GM12878 (cell line): ENCODE data around the gene HMCN2. TPM values are rescaled to one million over a fixed set of nuclear protein-coding genes. Genes with fewer than 3 reads are reported as not detected.

Experiments used
- ATAC-seq: fragments of 200-7000 bp; cut with Tn5 transposase; 3 replicates; pipeline ENCODE4 v1.9.1; 2020; ENCODE audit warnings: mild to moderate bottlenecking, moderate library complexity
- BruUV-seq: library from RNA; stranded (reverse); fragments of 400-500 nt; replicated peaks from 2 replicates; lab custom pipeline; 2021; lab: Mats Ljungman, UMichigan
- CTCF ChIA-PET: fragments of 300-600 bp; sonication (Branson Sonifier 250); formaldehyde crosslinking; extraction: SDS; loops from one replicate; lab custom pipeline; 2021; ENCODE audit warnings: inconsistent platforms; lab: Yijun Ruan, JAX
- POLR2A ChIA-PET: fragments of 350-600 bp; formaldehyde crosslinking; extraction: SDS; loops from one replicate; lab custom pipeline; 2021; ENCODE audit warnings: inconsistent platforms; lab: Charles Lee
- RAD21 ChIA-PET: fragments of 300-600 bp; sonication (Branson Sonifier 250); formaldehyde crosslinking; loops from one replicate; lab custom pipeline; 2023; ENCODE audit warnings: antibody characterized with exemption; ENCODE audit not compliant: unreplicated experiment; lab: Charles Lee
- SMC1A ChIA-PET: fragments of 300-600 bp; sonication (Branson Sonifier 250); formaldehyde crosslinking; loops from one replicate; lab custom pipeline; 2023; ENCODE audit not compliant: unreplicated experiment, uncharacterized antibody; lab: Charles Lee
- DNase-seq: peaks from one replicate; pipeline ENCODE4 v3.0.0-alpha.2; 2011; ENCODE audit warnings: low read depth, low spot score
- FAIRE-seq: peaks from 3 replicates; lab custom pipeline; 2011; peaks lifted over from hg19 to GRCh38; lab: Jason Lieb, UNC
- H2AFZ ChIP-seq: 2 replicates; pipeline ENCODE4 v1.6.0; 2011; ENCODE audit warnings: low read depth, low read length, control low read depth; ENCODE audit not compliant: control insufficient read depth
- H3K27ac ChIP-seq: 2 replicates; pipeline ENCODE4 v1.5.1; 2011; ENCODE audit warnings: control low read depth; ENCODE audit not compliant: control insufficient read depth, insufficient read depth
- H3K27me3 ChIP-seq, 2 experiments: replicated peaks in 1 of 2; 2 replicates each; pipeline versions ENCODE4 v1.6.0 to v1.6.1; 2011; ENCODE audit warnings: low read length in 1 of 2; ENCODE audit not compliant: control insufficient read depth in 2 of 2, insufficient read depth in 2 of 2
- H3K36me3 ChIP-seq, 2 experiments: 2 replicates each; pipeline ENCODE4 v1.5.1; 2011; ENCODE audit warnings: low read length in 1 of 2; ENCODE audit not compliant: control insufficient read depth in 2 of 2, insufficient read depth in 2 of 2
- H3K4me1 ChIP-seq: 2 replicates; pipeline ENCODE4 v1.6.1; 2011; ENCODE audit warnings: mild to moderate bottlenecking, low read length, moderate library complexity, mixed read lengths; ENCODE audit not compliant: control insufficient read depth, insufficient read depth
- H3K4me2 ChIP-seq: 2 replicates; pipeline ENCODE4 v1.6.0; 2011; ENCODE audit warnings: control low read depth; ENCODE audit not compliant: control insufficient read depth, insufficient read depth
- H3K4me3 ChIP-seq: fragments of 200-600 bp; sonication (generic); 2 replicates; pipeline ENCODE4 v1.5.1; 2016
- H3K79me2 ChIP-seq: 2 replicates; pipeline ENCODE4 v1.6.0; 2011; ENCODE audit warnings: low read length; ENCODE audit not compliant: control insufficient read depth, insufficient read depth
- H3K9ac ChIP-seq: 2 replicates; pipeline ENCODE4 v1.8.0; 2011; ENCODE audit warnings: low read length, control low read depth, mixed read lengths; ENCODE audit not compliant: control insufficient read depth, insufficient read depth
- H3K9me3 ChIP-seq: replicated peaks from 3 replicates; pipeline ENCODE4 v1.5.1; 2011; ENCODE audit warnings: mild to moderate bottlenecking, low read length; ENCODE audit not compliant: control insufficient read depth, insufficient read depth
- H4K20me1 ChIP-seq: 2 replicates; pipeline ENCODE4 v1.6.0; 2011; ENCODE audit not compliant: control insufficient read depth, insufficient read depth
- BHLHE40 ChIP-seq, 2 experiments: fragments of 450-650 bp in 1 of 2; IDR thresholded peaks; 2 replicates each; pipeline ENCODE4 v1.6.1; 2011 to 2017; ENCODE audit warnings: low read depth in 2 of 2, borderline replicate concordance in 1 of 2, improper control_type of control experiment in 1 of 2, low read length in 1 of 2, mild to moderate bottlenecking in 1 of 2
- CBFB ChIP-seq: IDR thresholded peaks from 2 replicates; pipeline ENCODE4 v1.6.1; 2016; ENCODE audit warnings: antibody characterized with exemption, low read depth
- ESRRA ChIP-seq: IDR thresholded peaks from 2 replicates; pipeline ENCODE4 v1.6.1; 2012; ENCODE audit warnings: mild to moderate bottlenecking, low read length, improper control_type of control experiment
- ETV6 ChIP-seq, 2 experiments: fragments of 450-650 bp in 1 of 2; IDR thresholded peaks in 1 of 2; conservative IDR thresholded peaks in 1 of 2; 2 replicates each; pipeline ENCODE4 v1.6.1; 2014; ENCODE audit warnings: antibody characterized with exemption in 1 of 2, borderline replicate concordance in 1 of 2, low read depth in 1 of 2, mild to moderate bottlenecking in 1 of 2, moderate library complexity in 1 of 2
- PAX8 ChIP-seq: fragments of 450-650 bp; IDR thresholded peaks from 2 replicates; pipeline ENCODE4 v1.6.1; 2017; ENCODE audit warnings: mild to moderate bottlenecking, moderate library complexity
- SP1 ChIP-seq: IDR thresholded peaks from one replicate; pipeline ENCODE4 v1.6.1; 2011; ENCODE audit warnings: low read depth, low read length
- TBL1XR1 ChIP-seq: IDR thresholded peaks from 2 replicates; pipeline ENCODE4 v1.6.1; 2012; ENCODE audit warnings: low read depth, low read length, improper control_type of control experiment
- WGBS: methylation state at CpG from one replicate; pipeline ENCODE4 v1.1.6; 2016; ENCODE audit warnings: low lambda C conversion rate; ENCODE audit not compliant: insufficient replicate concordance, insufficient coverage; ENCODE audit errors: missing lambda C conversion rate; 5-methylcytosine and 5-hydroxymethylcytosine counted together
- in situ Hi-C: fragments of 300-500 bp; cut with MboI; formaldehyde crosslinking; loops from 9 replicates; pipeline ENCODE4 v1.14.3; 2018; ENCODE audit warnings: mixed read lengths
- intact Hi-C: fragments of 100-400 bp; cut with micrococcal nuclease; formaldehyde crosslinking; loops from one replicate; pipeline ENCODE4 v1.14.2; 2022; ENCODE audit not compliant: unreplicated experiment
- polyA plus RNA-seq, 11 experiments: library from polyadenylated mRNA; depleted of rRNA in 4 of 11; unstranded in 6 of 11; stranded (reverse) in 5 of 11; fragments of >200 nt; fragmentation: Nextera tagmentation in 4 of 11; fragmentation: Illumina TruSeq in 1 of 11; extraction: Ambion mirVana in 4 of 11; extraction: Trizol in 1 of 11; gene quantifications; 1 replicate in 1 of 11; 2 replicates in 10 of 11; pipeline versions ENCODE4 v1.2.1 to v1.2.3, GENCODE V29; 2011 to 2016; ENCODE audit warnings: inconsistent platforms in 2 of 11, missing spikeins in 2 of 11, low read depth in 1 of 11
- total RNA-seq, 4 experiments: library from RNA; depleted of rRNA in 3 of 4; stranded (reverse); fragments of >200 nt in 3 of 4; fragmentation: Illumina TruSeq in 1 of 4; extraction: Trizol in 1 of 4; gene quantifications; 2 replicates each; pipeline versions ENCODE4 v1.2.1 to v1.2.3, GENCODE V29; 2013 to 2021
- TF ChIP-seq, protein P1 (sequence below): fragments of 450-650 bp; IDR thresholded peaks from 2 replicates; pipeline ENCODE4 v1.6.1; 2017; ENCODE audit warnings: mild to moderate bottlenecking, moderate library complexity

HMCN2 gene
- total and polyA plus RNA-seq, 10 of the 15 experiments (the other 5 are each of a cell fraction or from before 2014, with no cell fraction given): 0.04 TPM; not detected in 9

DNA sequence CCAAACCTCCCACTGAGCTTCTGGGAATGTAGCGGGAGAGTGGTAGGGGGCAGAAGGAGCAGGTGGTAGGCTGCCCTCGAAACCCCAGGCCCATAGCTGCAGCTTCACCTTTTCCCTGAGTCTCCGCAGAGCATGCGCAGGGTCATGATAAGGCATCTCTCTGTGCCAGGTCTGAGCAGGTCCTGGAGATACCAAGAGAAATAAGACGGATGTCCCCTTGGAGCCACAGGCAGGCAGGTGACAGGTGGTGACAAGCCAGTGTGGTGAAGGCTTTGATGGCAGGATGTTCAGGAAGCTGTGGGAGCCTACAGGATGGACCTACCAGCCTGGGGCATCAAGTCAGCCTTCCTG, 68.1 kb downstream of the HMCN2 start (continued):
- TF ChIP-seq, protein P1, sequence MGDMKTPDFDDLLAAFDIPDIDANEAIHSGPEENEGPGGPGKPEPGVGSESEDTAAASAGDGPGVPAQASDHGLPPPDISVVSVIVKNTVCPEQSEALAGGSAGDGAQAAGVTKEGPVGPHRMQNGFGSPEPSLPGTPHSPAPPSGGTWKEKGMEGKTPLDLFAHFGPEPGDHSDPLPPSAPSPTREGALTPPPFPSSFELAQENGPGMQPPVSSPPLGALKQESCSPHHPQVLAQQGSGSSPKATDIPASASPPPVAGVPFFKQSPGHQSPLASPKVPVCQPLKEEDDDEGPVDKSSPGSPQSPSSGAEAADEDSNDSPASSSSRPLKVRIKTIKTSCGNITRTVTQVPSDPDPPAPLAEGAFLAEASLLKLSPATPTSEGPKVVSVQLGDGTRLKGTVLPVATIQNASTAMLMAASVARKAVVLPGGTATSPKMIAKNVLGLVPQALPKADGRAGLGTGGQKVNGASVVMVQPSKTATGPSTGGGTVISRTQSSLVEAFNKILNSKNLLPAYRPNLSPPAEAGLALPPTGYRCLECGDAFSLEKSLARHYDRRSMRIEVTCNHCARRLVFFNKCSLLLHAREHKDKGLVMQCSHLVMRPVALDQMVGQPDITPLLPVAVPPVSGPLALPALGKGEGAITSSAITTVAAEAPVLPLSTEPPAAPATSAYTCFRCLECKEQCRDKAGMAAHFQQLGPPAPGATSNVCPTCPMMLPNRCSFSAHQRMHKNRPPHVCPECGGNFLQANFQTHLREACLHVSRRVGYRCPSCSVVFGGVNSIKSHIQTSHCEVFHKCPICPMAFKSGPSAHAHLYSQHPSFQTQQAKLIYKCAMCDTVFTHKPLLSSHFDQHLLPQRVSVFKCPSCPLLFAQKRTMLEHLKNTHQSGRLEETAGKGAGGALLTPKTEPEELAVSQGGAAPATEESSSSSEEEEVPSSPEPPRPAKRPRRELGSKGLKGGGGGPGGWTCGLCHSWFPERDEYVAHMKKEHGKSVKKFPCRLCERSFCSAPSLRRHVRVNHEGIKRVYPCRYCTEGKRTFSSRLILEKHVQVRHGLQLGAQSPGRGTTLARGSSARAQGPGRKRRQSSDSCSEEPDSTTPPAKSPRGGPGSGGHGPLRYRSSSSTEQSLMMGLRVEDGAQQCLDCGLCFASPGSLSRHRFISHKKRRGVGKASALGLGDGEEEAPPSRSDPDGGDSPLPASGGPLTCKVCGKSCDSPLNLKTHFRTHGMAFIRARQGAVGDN: no peak
- TF ChIP-seq SP1 (no peak), TBL1XR1 (no peak), ETV6 (conservative IDR thresholded peaks at IDR 0.05 in 1 of 2, IDR thresholded peaks at IDR 0.05 in 1 of 2; ENCODE audit: borderline replicate concordance in 1 of 2, low read depth in 1 of 2) (no peak), ESRRA (no peak), BHLHE40 (IDR thresholded peaks at IDR 0.05; ENCODE audit: borderline replicate concordance in 1 of 2, low read depth in 2 of 2, low read length in 1 of 2) (no peak)

DNA sequence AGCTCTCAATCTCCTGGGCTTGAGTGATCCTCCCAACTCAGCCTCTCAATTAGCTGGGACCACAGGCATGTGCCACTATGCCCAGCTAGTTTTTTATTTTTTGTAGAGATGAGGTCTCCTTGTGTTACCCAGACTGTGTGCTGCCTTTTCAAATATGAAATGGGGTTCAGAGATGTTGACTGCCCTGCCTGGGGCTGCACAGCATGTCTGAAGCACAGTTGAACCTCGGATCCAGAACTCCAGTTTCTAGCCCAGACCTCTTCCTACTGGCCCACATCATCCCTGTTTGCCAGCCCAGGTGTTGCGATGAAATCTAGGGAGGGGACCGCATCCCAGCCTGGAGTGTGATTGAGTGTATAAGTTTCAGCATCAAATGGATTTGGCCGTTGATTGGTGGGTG, 69.4 kb downstream of the HMCN2 start:
- WGBS: 29% methylated on average over 4 of the region's 4 CpGs
- Histone ChIP-seq H3K4me1 (no peaks in the 10 kb centered on the region), H3K9me3 (no peaks in the 10 kb centered on the region), H3K36me3 (no peaks in the 10 kb centered on the region), H3K4me2 (no peak overlapping the region), H4K20me1 (no peaks in the 10 kb centered on the region), H3K27ac (no peak overlapping the region), H3K79me2 (no peaks in the 10 kb centered on the region), H3K4me3 (no peak overlapping the region), H3K9ac (no peak overlapping the region), H2AFZ (no peak overlapping the region), H3K27me3 (no peaks in the 10 kb centered on the region; a peak in 1 of 4 replicates)
- intact Hi-C loops (no loop called here), in situ Hi-C loops (no loop called here)
- SMC1A ChIA-PET: no interaction called here
- FAIRE-seq (no peak), DNase-seq (no peak), ATAC-seq (no peak)
- no TSS peak for BruUV-seq
- RAD21 ChIA-PET: no interaction called here
- CTCF ChIA-PET: interaction anchor here (1.1 kb wide), 1 partner anchor 9 kb away, joined by 3 read pairs; no protein-coding TSS in a partner anchor
- TF ChIP-seq CBFB: no peak
- no peak for TF ChIP-seq PAX8
- POLR2A ChIA-PET: no interaction called here
